HFF-Myc (cell line): ENCODE measurements around the gene TMEM119.

ENCODE experiments used
- DNase-seq: peaks from one replicate; pipeline ENCODE4 v3.0.0-alpha.2; 2011; ENCODE audit warnings: low read depth; ENCODE audit errors: extremely low read depth
- H3K4me3 ChIP-seq: replicated peaks from 2 replicates; pipeline ENCODE4 v1.5.1; 2011; ENCODE audit warnings: low read depth, mild to moderate bottlenecking, control low read depth, low read length
- TF ChIP-seq, protein P1 (sequence below): IDR thresholded peaks from 2 replicates; pipeline ENCODE4 v1.5.1; 2012; ENCODE audit warnings: mild to moderate bottlenecking, low read depth, low read length, control low read depth; ENCODE audit errors: missing control alignments

The TMEM119 gene

DNA sequence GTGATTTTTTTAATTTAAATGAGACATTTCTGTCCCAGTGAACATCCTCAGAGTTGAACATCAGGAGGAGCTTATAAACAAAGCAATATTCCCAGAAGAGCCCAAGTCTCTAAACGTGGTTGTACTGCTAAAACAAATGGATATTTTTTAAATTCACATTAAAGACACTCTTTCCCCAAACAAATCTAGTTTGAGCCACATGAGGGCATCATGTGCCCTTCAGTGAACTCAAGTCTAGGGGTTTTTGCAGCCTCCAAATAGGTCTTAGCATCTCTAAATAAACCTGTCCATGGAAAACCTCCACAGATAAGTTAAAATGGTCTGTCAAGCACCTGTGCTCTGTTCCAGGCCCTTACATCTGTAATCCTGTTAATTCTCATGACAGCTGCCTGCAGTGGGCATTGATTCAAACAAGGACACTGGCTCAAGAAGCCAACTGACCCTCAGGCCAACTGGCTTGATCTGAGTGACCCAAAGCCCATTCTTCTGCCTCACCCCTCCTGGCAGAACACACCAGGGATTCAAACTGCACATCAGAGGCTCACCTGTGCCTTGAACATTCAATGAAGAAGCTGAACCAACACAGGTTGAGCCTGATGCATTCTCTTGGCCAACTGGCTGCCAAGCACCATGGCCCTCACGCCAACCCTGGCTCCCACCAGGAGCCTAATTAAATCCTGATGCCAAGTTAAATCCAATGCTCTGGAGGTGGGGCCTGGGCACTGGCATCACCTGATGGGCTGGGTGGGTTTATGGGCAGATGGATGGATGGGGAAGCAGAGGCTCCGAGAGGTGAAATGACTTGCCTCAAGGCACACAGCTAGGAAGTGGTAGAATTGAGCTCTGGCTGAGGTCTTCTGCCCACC is 26.9 kb downstream of the TMEM119 start:
- TF ChIP-seq, protein P1, sequence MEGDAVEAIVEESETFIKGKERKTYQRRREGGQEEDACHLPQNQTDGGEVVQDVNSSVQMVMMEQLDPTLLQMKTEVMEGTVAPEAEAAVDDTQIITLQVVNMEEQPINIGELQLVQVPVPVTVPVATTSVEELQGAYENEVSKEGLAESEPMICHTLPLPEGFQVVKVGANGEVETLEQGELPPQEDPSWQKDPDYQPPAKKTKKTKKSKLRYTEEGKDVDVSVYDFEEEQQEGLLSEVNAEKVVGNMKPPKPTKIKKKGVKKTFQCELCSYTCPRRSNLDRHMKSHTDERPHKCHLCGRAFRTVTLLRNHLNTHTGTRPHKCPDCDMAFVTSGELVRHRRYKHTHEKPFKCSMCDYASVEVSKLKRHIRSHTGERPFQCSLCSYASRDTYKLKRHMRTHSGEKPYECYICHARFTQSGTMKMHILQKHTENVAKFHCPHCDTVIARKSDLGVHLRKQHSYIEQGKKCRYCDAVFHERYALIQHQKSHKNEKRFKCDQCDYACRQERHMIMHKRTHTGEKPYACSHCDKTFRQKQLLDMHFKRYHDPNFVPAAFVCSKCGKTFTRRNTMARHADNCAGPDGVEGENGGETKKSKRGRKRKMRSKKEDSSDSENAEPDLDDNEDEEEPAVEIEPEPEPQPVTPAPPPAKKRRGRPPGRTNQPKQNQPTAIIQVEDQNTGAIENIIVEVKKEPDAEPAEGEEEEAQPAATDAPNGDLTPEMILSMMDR = peak; percentile 41
- H3K4me3 ChIP-seq = no peak overlapping the region
- DNase-seq = no peak

DNA sequence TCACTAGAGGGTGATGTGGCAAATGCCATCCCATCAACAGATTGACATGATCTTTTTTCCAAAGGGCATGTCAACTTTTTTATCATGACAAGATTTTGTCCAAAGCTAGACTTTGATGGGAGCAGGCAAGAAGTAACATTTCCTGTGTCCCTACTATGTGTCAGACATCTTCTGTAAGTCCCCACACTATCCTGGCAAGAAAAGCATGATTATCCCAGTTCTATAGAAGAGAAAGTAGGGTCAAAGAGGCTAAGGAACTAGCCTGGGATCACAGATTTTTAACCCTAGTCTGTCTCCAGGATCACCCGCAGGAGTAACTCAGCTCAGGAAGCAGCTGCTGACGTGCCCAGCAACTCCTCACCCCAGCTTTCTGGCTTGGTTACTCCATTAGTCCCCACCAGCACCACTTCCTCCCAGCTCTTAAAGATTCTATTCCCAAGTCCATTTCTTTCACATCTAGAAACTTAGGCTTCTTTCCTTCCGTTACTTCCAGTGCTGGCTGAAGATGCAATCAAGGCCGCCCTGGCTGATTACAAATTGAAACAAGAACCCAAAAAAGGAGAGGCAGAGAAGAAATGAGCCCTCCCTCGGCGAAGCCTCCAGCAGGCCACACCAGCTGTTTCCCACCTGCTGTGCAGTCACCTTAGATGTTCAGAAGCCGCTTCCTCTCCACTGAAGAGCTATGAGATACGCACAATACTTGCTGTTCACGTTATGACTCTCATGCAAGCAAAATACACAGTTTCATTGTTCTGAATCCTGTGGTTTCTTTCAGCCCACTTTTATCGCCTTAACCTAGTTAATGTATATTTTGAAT is 29.3 kb downstream of the TMEM119 start:
- no peak overlapping the region for H3K4me3 ChIP-seq
- no peak for DNase-seq
- TF ChIP-seq, protein P1 = no peak

DNA sequence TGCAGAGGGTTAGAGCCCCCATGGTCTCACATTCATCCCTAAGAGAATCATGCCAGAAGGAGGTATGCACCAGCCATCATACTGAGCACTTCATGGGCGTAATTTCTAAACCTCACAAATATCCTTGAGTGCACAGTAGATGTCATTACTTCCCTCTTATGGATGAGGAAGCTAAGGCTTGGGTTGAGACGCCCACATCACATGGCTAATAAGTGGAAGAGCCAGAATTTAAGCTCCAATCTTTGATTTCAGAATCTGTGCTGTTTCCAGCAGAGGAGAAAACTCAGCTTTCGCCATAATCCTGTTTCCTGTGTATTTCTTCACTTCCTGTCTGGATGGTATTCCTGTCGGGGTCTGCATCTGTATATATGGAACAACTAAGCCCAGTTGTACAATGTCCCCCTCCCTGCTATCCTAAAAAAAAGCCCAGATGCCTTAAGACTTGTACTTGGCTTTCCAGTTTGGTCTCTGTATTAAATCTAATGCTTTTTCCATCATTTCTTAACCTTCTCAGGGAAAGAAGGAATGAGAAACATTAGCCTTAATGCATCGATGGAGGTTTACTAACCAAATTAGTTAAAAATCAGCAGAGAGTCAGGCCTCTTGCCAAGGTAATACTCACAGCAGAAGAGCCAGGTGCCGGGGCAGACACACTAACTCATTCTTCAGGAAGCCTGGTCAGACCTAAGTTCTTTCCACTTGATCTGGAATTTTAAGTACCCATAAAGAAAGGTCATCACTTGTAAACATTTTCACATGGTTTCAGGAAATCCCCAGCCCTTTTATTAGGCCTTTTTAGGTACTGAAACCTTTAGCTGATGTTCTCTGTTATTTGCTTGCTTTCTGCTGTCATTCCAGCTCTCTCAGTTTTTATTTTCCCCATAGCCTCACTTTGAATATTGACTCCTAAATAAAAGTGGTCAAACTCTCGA is 30.2 kb downstream of the TMEM119 start:
- TF ChIP-seq, protein P1 = no peak
- no peak overlapping the region for H3K4me3 ChIP-seq
- no peak for DNase-seq

DNA sequence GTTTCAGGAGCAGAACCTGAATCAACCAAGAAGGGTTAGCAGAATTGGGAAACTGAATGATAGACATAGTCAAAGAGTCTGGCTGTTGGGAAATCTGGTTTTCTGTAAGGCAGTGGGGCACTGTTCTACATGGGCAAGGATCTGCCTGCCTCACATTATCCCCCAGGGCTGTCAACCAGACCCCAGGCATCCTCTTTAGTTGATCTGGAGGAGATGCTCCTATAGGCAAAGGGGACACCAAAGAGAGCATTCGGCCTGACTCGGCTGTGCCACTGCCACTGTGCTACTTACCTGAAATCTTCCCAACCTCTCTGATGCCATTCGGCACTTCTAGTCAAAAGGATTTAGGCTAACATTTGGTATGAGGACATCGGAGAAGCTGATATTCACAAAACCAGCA is 31.4 kb downstream of the TMEM119 start:
- no peak overlapping the region for H3K4me3 ChIP-seq
- DNase-seq = no peak
- TF ChIP-seq, protein P1 = no peak

DNA sequence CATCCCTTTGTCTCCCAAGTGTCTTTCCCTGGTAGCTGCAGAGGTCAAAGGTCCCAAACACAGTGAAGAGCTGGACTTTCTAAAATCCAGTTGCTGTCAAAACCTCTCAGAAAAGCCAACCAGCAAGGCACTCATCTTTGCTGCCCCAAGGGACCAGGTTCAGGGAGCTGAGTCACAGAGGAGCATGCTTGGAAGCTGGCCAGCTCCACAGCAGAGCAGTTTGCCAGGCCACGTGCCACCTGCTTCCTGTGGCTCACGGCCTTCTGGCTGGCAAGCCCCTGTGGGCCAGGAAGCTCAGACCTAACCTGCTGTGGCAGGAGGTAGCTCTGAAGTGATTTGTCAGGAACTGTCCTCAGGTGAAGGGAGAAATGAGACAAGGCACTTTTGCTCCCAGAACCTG is 31.9 kb downstream of the TMEM119 start:
- DNase-seq = no peak
- TF ChIP-seq, protein P1 = no peak
- no peak overlapping the region for H3K4me3 ChIP-seq

DNA sequence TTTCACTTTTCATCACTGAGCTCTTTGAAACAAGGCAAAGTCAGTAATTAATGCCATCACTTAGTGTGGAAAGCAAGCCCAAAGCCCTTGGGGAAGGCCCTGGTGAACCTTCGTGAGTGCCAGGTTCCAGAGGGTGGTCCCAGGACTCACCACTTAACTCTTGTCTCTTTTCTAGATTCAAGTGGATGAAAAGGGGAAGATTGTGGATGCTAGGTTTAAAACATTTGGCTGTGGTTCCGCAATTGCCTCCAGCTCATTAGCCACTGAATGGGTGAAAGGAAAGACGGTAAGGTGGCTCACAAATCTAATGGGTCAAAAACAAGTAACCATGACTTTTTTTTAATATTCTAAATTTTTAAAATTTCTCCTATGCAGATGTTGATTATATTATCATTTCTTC is 32.7 kb downstream of the TMEM119 start:
- TF ChIP-seq, protein P1 = no peak
- no peak overlapping the region for H3K4me3 ChIP-seq
- DNase-seq = no peak
